H1 (cell line): ENCODE results near the gene ORMDL3. TPM values are rescaled to one million over a fixed set of nuclear protein-coding genes. Genes with fewer than 3 reads are reported as not detected.

ENCODE experiments used
- CTCF ChIA-PET: fragments of 300-600 bp; sonication (Branson Sonifier 250); formaldehyde crosslinking; loops from one replicate; lab custom pipeline; 2021; ENCODE audit not compliant: partially characterized antibody; lab: Charles Lee
- POLR2A ChIA-PET: fragments of 300-600 bp; sonication (Branson Sonifier 250); formaldehyde crosslinking; loops from one replicate; lab custom pipeline; 2021; ENCODE audit warnings: inconsistent platforms; ENCODE audit not compliant: partially characterized antibody; lab: Charles Lee
- DNase-seq, 2 experiments: peaks; one replicate each; pipeline versions ENCODE4 v3.0.0 to v3.0.0-alpha.2; 2010 to 2022; ENCODE audit warnings: low spot score in 2 of 2, low read depth in 1 of 2, mixed read lengths in 1 of 2
- FAIRE-seq: peaks from 2 replicates; lab custom pipeline; 2011; peaks lifted over from hg19 to GRCh38; lab: Jason Lieb, UNC
- H2AFZ ChIP-seq: 2 replicates; pipeline ENCODE4 v1.8.1; 2012; ENCODE audit warnings: low read length, inconsistent platforms
- H2AK5ac ChIP-seq: 2 replicates; pipeline ENCODE4 v1.6.1; 2013; ENCODE audit warnings: low read depth, low read length
- H2BK120ac ChIP-seq: replicated peaks from 2 replicates; pipeline ENCODE3; 2013; ENCODE audit warnings: low read depth, low read length, inconsistent platforms
- H2BK12ac ChIP-seq: 2 replicates; pipeline ENCODE4 v1.6.1; 2013; ENCODE audit warnings: low read depth, low read length
- H2BK15ac ChIP-seq: 2 replicates; pipeline ENCODE4 v1.6.1; 2013; ENCODE audit warnings: low read length
- H2BK20ac ChIP-seq: 2 replicates; pipeline ENCODE4 v1.6.1; 2013; ENCODE audit warnings: low read length
- H2BK5ac ChIP-seq: 2 replicates; pipeline ENCODE4 v1.6.1; 2013; ENCODE audit warnings: low read depth, low read length
- H3K14ac ChIP-seq: 2 replicates; pipeline ENCODE4 v1.6.1; 2013; ENCODE audit warnings: inconsistent platforms; ENCODE audit not compliant: insufficient read length
- H3K18ac ChIP-seq: 2 replicates; pipeline ENCODE4 v1.6.1; 2013; ENCODE audit warnings: low read length; ENCODE audit errors: extremely low read depth
- H3K23ac ChIP-seq: 2 replicates; pipeline ENCODE4 v1.6.1; 2013; ENCODE audit warnings: inconsistent platforms; ENCODE audit not compliant: insufficient read length
- H3K23me2 ChIP-seq: 2 replicates; pipeline ENCODE4 v1.6.1; 2013; ENCODE audit warnings: low read depth, low read length
- H3K27ac ChIP-seq: 2 replicates; pipeline ENCODE4 v1.6.1; 2011; ENCODE audit warnings: low read depth, low read length, inconsistent platforms
- H3K27me3 ChIP-seq, 4 experiments: replicated peaks in 1 of 4; 1 replicate in 1 of 4; 2 replicates in 3 of 4; pipeline versions ENCODE4 v1.6.1 to v1.8.1; 2011 to 2013; ENCODE audit warnings: low read length in 3 of 4, mild to moderate bottlenecking in 3 of 4, inconsistent platforms in 2 of 4, mixed read lengths in 2 of 4, moderate library complexity in 1 of 4; ENCODE audit not compliant: control insufficient read depth in 3 of 4, insufficient read depth in 3 of 4; ENCODE audit errors: extremely low read depth in 1 of 4
- H3K36me3 ChIP-seq, 4 experiments: 2 replicates each; pipeline versions ENCODE4 v1.6.1 to v1.8.1; 2011 to 2013; ENCODE audit warnings: mild to moderate bottlenecking in 4 of 4, low read length in 3 of 4, moderate library complexity in 2 of 4, control low read depth in 1 of 4, inconsistent platforms in 1 of 4; ENCODE audit not compliant: insufficient read depth in 4 of 4, control insufficient read depth in 2 of 4
- H3K4ac ChIP-seq: replicated peaks from 2 replicates; pipeline ENCODE3; 2013; ENCODE audit warnings: low read length, low read depth, mixed read lengths, inconsistent platforms; ENCODE audit not compliant: insufficient read length
- H3K4me1 ChIP-seq, 4 experiments: replicated peaks in 1 of 4; 1 replicate in 1 of 4; 2 replicates in 3 of 4; pipeline versions ENCODE4 v1.6.1 to v1.8.1; 2011 to 2013; ENCODE audit warnings: low read length in 3 of 4, inconsistent platforms in 2 of 4, mixed read lengths in 1 of 4; ENCODE audit not compliant: insufficient read depth in 4 of 4, control insufficient read depth in 3 of 4
- H3K4me2 ChIP-seq, 2 experiments: 2 replicates each; pipeline versions ENCODE4 v1.6.1 to v1.8.1; 2011 to 2013; ENCODE audit warnings: low read depth in 2 of 2, low read length in 2 of 2, control low read depth in 1 of 2, inconsistent platforms in 1 of 2, mild to moderate bottlenecking in 1 of 2; ENCODE audit not compliant: insufficient read depth in 1 of 2
- H3K4me3 ChIP-seq, 4 experiments: fragments of 200-600, 300-600 bp in 1 of 4; sonication (generic), shearing (Covaris generic), sonication (Bioruptor Twin) in 1 of 4; 2 replicates each; pipeline versions ENCODE4 v1.5.1 to v1.8.1; 2011 to 2016; ENCODE audit warnings: low read length in 4 of 4, low read depth in 3 of 4, control low read depth in 2 of 4, inconsistent platforms in 2 of 4, mild to moderate bottlenecking in 2 of 4, mixed read lengths in 1 of 4, moderate library complexity in 1 of 4; ENCODE audit not compliant: insufficient read depth in 2 of 4; ENCODE audit errors: extremely low read depth in 1 of 4
- H3K56ac ChIP-seq: replicated peaks from 2 replicates; pipeline ENCODE3; 2013; ENCODE audit warnings: low read depth, mild to moderate bottlenecking, mixed read lengths, low read length, inconsistent platforms; ENCODE audit not compliant: insufficient read length
- H3K79me1 ChIP-seq: 2 replicates; pipeline ENCODE4 v1.6.1; 2013; ENCODE audit warnings: low read depth, low read length, control low read depth
- H3K79me2 ChIP-seq, 2 experiments: 2 replicates each; pipeline versions ENCODE4 v1.6.1 to v1.8.1; 2012 to 2013; ENCODE audit warnings: low read length in 2 of 2, mild to moderate bottlenecking in 2 of 2, inconsistent platforms in 1 of 2; ENCODE audit not compliant: insufficient read depth in 2 of 2, control insufficient read depth in 1 of 2
- H3K9ac ChIP-seq, 4 experiments: replicated peaks in 1 of 4; 1 replicate in 1 of 4; 2 replicates in 3 of 4; pipeline versions ENCODE4 v1.6.1 to v1.8.1; 2011 to 2013; ENCODE audit warnings: low read depth in 3 of 4, low read length in 3 of 4, control low read depth in 2 of 4, mild to moderate bottlenecking in 2 of 4, moderate library complexity in 2 of 4, inconsistent platforms in 1 of 4; ENCODE audit errors: extremely low read depth in 1 of 4
- H3K9me3 ChIP-seq, 2 experiments: 2 replicates each; pipeline versions ENCODE4 v1.6.1 to v1.8.1; 2012 to 2013; ENCODE audit warnings: mild to moderate bottlenecking in 2 of 2, moderate library complexity in 2 of 2, control low read depth in 1 of 2, inconsistent platforms in 1 of 2, low read depth in 1 of 2, low read length in 1 of 2, mixed read lengths in 1 of 2; ENCODE audit not compliant: insufficient read depth in 2 of 2
- H4K20me1 ChIP-seq, 2 experiments: replicated peaks in 1 of 2; 2 replicates each; pipeline versions ENCODE3 to v1.8.1; 2011 to 2013; ENCODE audit warnings: inconsistent platforms in 2 of 2, low read length in 2 of 2, mild to moderate bottlenecking in 1 of 2; ENCODE audit not compliant: insufficient read depth in 2 of 2, control insufficient read depth in 1 of 2
- H4K5ac ChIP-seq: 2 replicates; pipeline ENCODE4 v1.6.1; 2013; ENCODE audit warnings: low read length, low read depth, mixed read lengths, inconsistent platforms; ENCODE audit not compliant: insufficient read length
- H4K8ac ChIP-seq: 2 replicates; pipeline ENCODE4 v1.8.0; 2013; ENCODE audit warnings: mild to moderate bottlenecking, moderate library complexity, low read length, inconsistent platforms; ENCODE audit not compliant: insufficient read depth; ENCODE audit errors: extremely low read depth
- H4K91ac ChIP-seq: replicated peaks from 2 replicates; pipeline ENCODE3; 2013; ENCODE audit warnings: low read length, mixed read lengths, inconsistent platforms; ENCODE audit not compliant: insufficient read length
- CEBPB ChIP-seq: IDR thresholded peaks from 2 replicates; pipeline ENCODE4 v1.6.1; 2012; ENCODE audit warnings: low read depth, low read length
- CREB1 ChIP-seq: IDR thresholded peaks from 2 replicates; pipeline ENCODE4 v1.6.1; 2012; ENCODE audit warnings: inconsistent platforms
- EGR1 ChIP-seq: IDR thresholded peaks from 2 replicates; pipeline ENCODE4 v1.6.1; 2011; ENCODE audit warnings: low read depth, low read length, borderline replicate concordance
- NRF1 ChIP-seq: IDR thresholded peaks from 2 replicates; pipeline ENCODE4 v1.6.1; 2011; ENCODE audit warnings: mild to moderate bottlenecking, low read depth, low read length, improper control_type of control experiment
- PHF8 ChIP-seq: fragments of 200-600 bp; sonication (generic); conservative IDR thresholded peaks from 2 replicates; pipeline ENCODE4 v1.7.1; 2012; ENCODE audit warnings: low read depth, mild to moderate bottlenecking, inconsistent platforms, low read length, moderate library complexity
- POLR2AphosphoS5 ChIP-seq: IDR thresholded peaks from 2 replicates; pipeline ENCODE4 v1.6.1; 2011; ENCODE audit warnings: low read depth, low read length
- SIX5 ChIP-seq: IDR thresholded peaks from 2 replicates; pipeline ENCODE4 v1.6.1; 2011; ENCODE audit warnings: mild to moderate bottlenecking, low read depth, low read length
- SP1 ChIP-seq: IDR thresholded peaks from 2 replicates; pipeline ENCODE4 v1.6.1; 2011; ENCODE audit warnings: low read depth, low read length
- TAF1 ChIP-seq: IDR thresholded peaks from 2 replicates; pipeline ENCODE4 v1.6.1; 2011; ENCODE audit warnings: mild to moderate bottlenecking, low read depth, low read length
- TBP ChIP-seq: IDR thresholded peaks from 2 replicates; pipeline ENCODE4 v1.6.1; 2011; ENCODE audit warnings: low read depth, low read length, improper control_type of control experiment
- YY1 ChIP-seq: IDR thresholded peaks from 2 replicates; pipeline ENCODE4 v1.6.1; 2011; ENCODE audit warnings: low read depth, mild to moderate bottlenecking, low read length
- WGBS, 2 experiments: shearing (Covaris generic) in 1 of 2; methylation state at CpG; one replicate each; pipeline versions ENCODE4 v1.1.6 to v1.1.7; 2013 to 2015; ENCODE audit warnings: low lambda C conversion rate in 2 of 2, mixed read lengths in 2 of 2, inconsistent platforms in 1 of 2, low coverage in 1 of 2, missing lambda C conversion rate in 1 of 2; ENCODE audit not compliant: insufficient replicate concordance in 2 of 2, insufficient coverage in 1 of 2, insufficient read length in 1 of 2; ENCODE audit errors: extremely low coverage in 1 of 2, missing lambda C conversion rate in 1 of 2; 5-methylcytosine and 5-hydroxymethylcytosine counted together
- polyA plus RNA-seq, 7 experiments: library from polyadenylated mRNA; depleted of rRNA in 3 of 7; stranded (reverse) in 5 of 7; unstranded in 2 of 7; fragments of >200 nt in 5 of 7; fragments of 200-250 nt in 2 of 7; gene quantifications; 1 replicate in 5 of 7; 2 replicates in 1 of 7; 4 replicates in 1 of 7; pipeline versions ENCODE4 v1.2.1 to v1.2.3, GENCODE V29; 2011 to 2013; ENCODE audit warnings: missing spikeins in 2 of 7, mixed read lengths in 2 of 7
- total RNA-seq: library from RNA; stranded (reverse); fragmentation: NEBNext Ultra II Directional; extraction: Animal tissue kit (Norgen Biotek cat#: 25700); gene quantifications from 2 replicates; pipeline ENCODE4 v1.2.1, GENCODE V29; 2021

The ORMDL3 gene
- total and polyA plus RNA-seq, 2 of the 8 experiments (the other 6 are each of a cell fraction or from before 2014, with no cell fraction given): 50.4 to 108 TPM

DNA sequence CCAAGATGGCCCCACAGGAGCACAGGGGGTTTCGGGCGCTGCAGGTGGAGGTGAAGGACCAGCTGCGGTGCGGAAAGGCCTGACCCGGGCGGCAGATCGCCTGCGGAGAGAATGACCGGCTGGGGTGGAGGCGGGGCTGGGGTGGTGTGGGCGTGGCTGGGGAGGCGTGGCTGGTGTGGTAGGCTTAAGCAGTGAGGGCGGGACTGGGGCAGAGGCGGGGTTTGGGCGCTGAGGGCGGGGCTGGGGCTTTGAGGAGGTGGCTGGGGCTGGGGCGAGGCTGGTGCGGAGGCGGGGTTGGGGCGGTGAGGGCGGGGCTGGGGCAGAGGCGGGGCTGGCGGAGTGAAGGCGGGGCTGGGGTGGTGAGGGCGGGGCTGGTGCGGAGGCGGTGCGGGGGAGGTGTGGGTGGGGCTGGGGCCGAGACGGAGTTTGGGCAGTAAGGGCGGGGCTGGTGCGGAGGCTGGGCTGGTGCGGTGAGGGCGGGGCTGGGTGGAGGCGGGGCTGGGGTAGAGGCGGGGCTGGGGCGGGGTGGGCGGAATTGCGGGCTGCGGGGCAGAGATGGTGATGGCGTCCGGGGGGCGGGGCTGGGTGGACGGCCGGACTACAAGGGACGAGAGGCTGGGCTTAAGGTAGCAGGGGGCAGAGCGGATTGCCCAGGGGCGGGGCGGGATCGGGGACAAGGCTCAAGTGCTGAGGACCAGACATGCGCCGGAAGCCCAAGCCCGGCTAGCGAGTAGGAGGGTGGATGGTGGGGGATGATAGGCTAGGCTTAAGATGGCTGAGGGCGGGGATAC lies 25.5 kb upstream of the ORMDL3 start:
- no peaks in the 10 kb centered on the region for H3K36me3 ChIP-seq
- no peak overlapping the region for H4K5ac ChIP-seq
- peak overlapping the region; percentile 79; the same call in 1 of the 2 replicates for H2BK5ac ChIP-seq
- peak; percentile 97 to 100 for DNase-seq
- H3K23ac ChIP-seq: no peak overlapping the region
- no peak overlapping the region for H2AFZ ChIP-seq
- H3K4me3 ChIP-seq: peak overlapping the region; percentile 33 to 66 (median 49); a peak in 7 of 8 replicates
- H2BK12ac ChIP-seq: peak overlapping the region; percentile 84; the same call in 1 of the 2 replicates
- H3K4ac ChIP-seq: no peak overlapping the region
- peak overlapping the region; percentile 37; the same call in 1 of the 2 replicates for H4K8ac ChIP-seq
- no peaks in the 10 kb centered on the region for H3K9me3 ChIP-seq
- no peak overlapping the region for H2AK5ac ChIP-seq
- H3K9ac ChIP-seq: peak overlapping the region in 3 of 4 experiments; percentile 45 to 67 (median 60); a peak in 5 of 7 replicates
- ChIA-PET CTCF (interaction anchor here (0.8 to 2.5 kb wide), 2 partner anchors 25 to 28 kb away, joined by 3 to 12 read pairs; partner anchors contain the start of gene PSMD3), POLR2A (interaction anchor here (0.6 to 1.8 kb wide), 4 partner anchors 10 to 34 kb away, joined by 3 to 7 read pairs (median 4); partner anchors contain the start of genes GSDMA and PSMD3)
- no peaks in the 10 kb centered on the region for H3K79me2 ChIP-seq
- TF ChIP-seq PHF8 (0 out of 2 replicates have a peak, but pooled peaks have one; percentile 33), POLR2AphosphoS5 (peak; percentile 41; the same call in 1 of the 2 replicates), TAF1 (peak; percentile 73), TBP (no peak), NRF1 (peak; percentile 39), CREB1 (0 out of 2 replicates have a peak, but pooled peaks have one; percentile 21), YY1 (peak; percentile 51; the same call in 1 of the 2 replicates), EGR1 (peak; percentile 32; the same call in 1 of the 2 replicates), SP1 (peak; percentile 29; the same call in 1 of the 2 replicates), CEBPB (no peak), SIX5 (no peak)
- H3K23me2 ChIP-seq: peaks cover 2% of the 10 kb centered on the region; the same call in 1 of the 2 replicates
- H3K4me2 ChIP-seq: peak overlapping the region; percentile 80 to 99
- no peak overlapping the region for H3K14ac ChIP-seq
- H3K18ac ChIP-seq: peak overlapping the region; percentile 6
- H4K20me1 ChIP-seq: no peaks in the 10 kb centered on the region
- no peak overlapping the region for H3K27ac ChIP-seq
- 0 out of 2 replicates have a peak, but pooled peaks cover 2% of the 10 kb centered on the region for H3K79me1 ChIP-seq
- H3K27me3 ChIP-seq: peaks cover 0 to 5% (median 2%) of the 10 kb centered on the region in 4 experiments; a peak in 3 of 7 replicates
- no peak overlapping the region for H2BK20ac ChIP-seq
- H4K91ac ChIP-seq: peak overlapping the region; percentile 1
- 1% methylated on average over 10 of the region's 55 CpGs; no CpG with 5 or more reads in 1 of the 2 experiments for WGBS, 2 experiments
- H2BK120ac ChIP-seq: no peak overlapping the region
- H3K56ac ChIP-seq: no peak overlapping the region
- H2BK15ac ChIP-seq: no peak overlapping the region
- peaks cover 0 to 13% (median 7%) of the 10 kb centered on the region in 4 experiments; a peak in 6 of 7 replicates for H3K4me1 ChIP-seq
- FAIRE-seq: no peak
